Cardiac muscle cell (in vitro differentiated cells and primary cell): ENCODE measurements around the gene CELSR1. TPM values are rescaled to one million over a fixed set of nuclear protein-coding genes. Genes with fewer than 3 reads are reported as not detected.

Experiments used
- DNase-seq, 2 donors: peaks; one replicate each; pipeline versions ENCODE4 v3.0.0 to v3.0.0-alpha.2; 2010 to 2017; ENCODE audit warnings: low read depth in 1 of 2, low spot score in 1 of 2
- H3K27ac ChIP-seq: fragments of 200-600 bp; sonication (generic); 2 replicates; pipeline ENCODE4 v1.5.1; 2016
- H3K27me3 ChIP-seq: fragments of 200-600 bp; sonication (generic); 2 replicates; pipeline ENCODE4 v1.6.0; 2016; ENCODE audit warnings: control low read depth
- H3K36me3 ChIP-seq: fragments of 200-600 bp; sonication (generic); 2 replicates; pipeline ENCODE4 v1.5.1; 2016; ENCODE audit warnings: control low read depth
- H3K4me1 ChIP-seq: fragments of 200-600 bp; sonication (generic); 2 replicates; pipeline ENCODE4 v1.8.1; 2017; ENCODE audit warnings: low read depth, mild to moderate bottlenecking, mixed run types
- H3K4me3 ChIP-seq: fragments of 200-600 bp; sonication (generic); 2 replicates; pipeline ENCODE4 v1.5.1; 2016; ENCODE audit warnings: mild to moderate bottlenecking
- H3K9me3 ChIP-seq: fragments of 200-600 bp; sonication (generic); 2 replicates; pipeline ENCODE4 v1.5.1; 2017; ENCODE audit warnings: low read depth, mild to moderate bottlenecking, control low read depth
- CTCF ChIP-seq: IDR thresholded peaks from 2 replicates; pipeline ENCODE4 v1.5.1; 2012; ENCODE audit warnings: low read depth, mild to moderate bottlenecking, low read length
- polyA plus RNA-seq: library from polyadenylated mRNA; unstranded; fragments of >200 nt; fragmentation: Nextera tagmentation; extraction: Ambion mirVana; gene quantifications from 2 replicates; pipeline ENCODE4 v1.2.1, GENCODE V29; 2016
- total RNA-seq: library from RNA; depleted of rRNA; stranded (reverse); fragments of >200 nt; gene quantifications from 2 replicates; pipeline ENCODE4 v1.2.3, GENCODE V29; 2016

Gene CELSR1
- total and polyA plus RNA-seq, 2 experiments from 2014 or later: 9.0 to 37.4 TPM

- no peaks in the 10 kb centered on the region for H3K27me3 ChIP-seq
- H3K27ac ChIP-seq: no peak overlapping the region
- H3K9me3 ChIP-seq: no peaks in the 10 kb centered on the region
- no peaks in the 10 kb centered on the region for H3K36me3 ChIP-seq
- H3K4me3 ChIP-seq: no peak overlapping the region
- DNase-seq: peak in 1 of 2 donors; percentile 33
- no peak for TF ChIP-seq CTCF
- peaks cover 53% of the 10 kb centered on the region for H3K4me1 ChIP-seq
Observed at GRCh38 chr22:46584081-46584921, 46.9 kb upstream of the CELSR1 start.

GRCh38 chr22:46583571-46583970 is 46.2 kb upstream of the CELSR1 start:
- H3K27ac ChIP-seq: no peak overlapping the region
- no peaks in the 10 kb centered on the region for H3K9me3 ChIP-seq
- DNase-seq: no peak
- peaks cover 53% of the 10 kb centered on the region for H3K4me1 ChIP-seq
- no peaks in the 10 kb centered on the region for H3K36me3 ChIP-seq
- no peaks in the 10 kb centered on the region for H3K27me3 ChIP-seq
- TF ChIP-seq CTCF: no peak
- no peak overlapping the region for H3K4me3 ChIP-seq

GRCh38 chr22:46582281-46582933 is 45.0 kb upstream of the CELSR1 start:
- Histone ChIP-seq H3K36me3 (no peaks in the 10 kb centered on the region), H3K9me3 (no peaks in the 10 kb centered on the region), H3K4me1 (peaks cover 49% of the 10 kb centered on the region), H3K4me3 (no peak overlapping the region), H3K27me3 (no peaks in the 10 kb centered on the region), H3K27ac (no peak overlapping the region)
- no peak for DNase-seq
- no peak for TF ChIP-seq CTCF

GRCh38 chr22:46581538-46582244 is 44.3 kb upstream of the CELSR1 start:
- Histone ChIP-seq H3K4me3 (no peak overlapping the region), H3K9me3 (no peaks in the 10 kb centered on the region), H3K4me1 (peaks cover 42% of the 10 kb centered on the region), H3K36me3 (no peaks in the 10 kb centered on the region), H3K27ac (no peak overlapping the region), H3K27me3 (no peaks in the 10 kb centered on the region)
- DNase-seq: no peak
- TF ChIP-seq CTCF: no peak

- Histone ChIP-seq H3K27me3 (no peaks in the 10 kb centered on the region), H3K9me3 (no peaks in the 10 kb centered on the region), H3K4me1 (peaks cover 40% of the 10 kb centered on the region), H3K4me3 (no peak overlapping the region), H3K36me3 (no peaks in the 10 kb centered on the region), H3K27ac (no peak overlapping the region)
- no peak for DNase-seq
- TF ChIP-seq CTCF: no peak
Observed at GRCh38 chr22:46580940-46581537, 43.6 kb upstream of the CELSR1 start.
